ENCODE results near the gene METAP1D. TPM values are rescaled to one million over a fixed set of nuclear protein-coding genes. Genes with fewer than 3 reads are reported as not detected.

The METAP1D gene
- total and polyA plus RNA-seq, 2 donors (not counting 3 experiments of a cell fraction or from before 2014, with no cell fraction given): 4.2 to 8.1 TPM

GRCh38 chr2:172046080-172046678 is 46.4 kb downstream of the METAP1D start:
- intact Hi-C loops (cut with micrococcal nuclease) (no loop called here), dilution Hi-C loops (cut with MboI; ENCODE audit: extremely low pct_ligation_motif_present, low sequenced_read_pairs) (no loop called here)
- Histone ChIP-seq H3K9me3 (replicated peaks; ENCODE audit: control insufficient read depth, insufficient read depth, low read length) (no peaks in the 10 kb centered on the region), H3K4me1 (ENCODE audit: control insufficient read depth, extremely low read depth, insufficient read depth, low read length) (no peaks in the 10 kb centered on the region), H4K20me1 (replicated peaks; ENCODE audit: control insufficient read depth, extremely low read depth, insufficient read depth, low read length) (no peaks in the 10 kb centered on the region), H3K79me2 (ENCODE audit: control insufficient read depth, insufficient read depth, low read length) (no peaks in the 10 kb centered on the region), H3K27me3 (ENCODE audit: control insufficient read depth in 2 of 2, insufficient read depth in 2 of 2, low read length in 2 of 2) (no peaks in the 10 kb centered on the region), H3K9me1 (replicated peaks; ENCODE audit: control insufficient read depth, extremely low read depth, insufficient read depth, low read length) (no peaks in the 10 kb centered on the region), H3K4me3 (replicated peaks in 1 of 3; ENCODE audit: insufficient read depth in 1 of 3, low read depth in 1 of 3, low read length in 3 of 3) (no peak overlapping the region), H3K36me3 (ENCODE audit: control insufficient read depth in 2 of 2, extremely low read depth in 1 of 2, insufficient read depth in 2 of 2, low read length in 2 of 2) (no peaks in the 10 kb centered on the region), H2AFZ (ENCODE audit: low read depth, low read length) (no peak overlapping the region), H3K9ac (replicated peaks; ENCODE audit: extremely low read depth, insufficient read depth, low read length) (no peak overlapping the region), H3K27ac (ENCODE audit: insufficient read depth, low read depth, low read length) (no peak overlapping the region), H3K4me2 (ENCODE audit: insufficient read depth, low read length) (no peak overlapping the region)
- ChIA-PET CTCF (interaction anchor here (0.7 to 1.0 kb wide), 5 partner anchors 8 to 349 kb away, joined by 3 to 7 read pairs (median 3); no protein-coding TSS in a partner anchor), POLR2A (no interaction called here)
- TF ChIP-seq MYC (IDR thresholded peaks at IDR 0.05; ENCODE audit: low read depth, low read length) (no peak), EZH2 (IDR thresholded peaks at IDR 0.05; ENCODE audit: borderline replicate concordance, low read depth, low read length, severe bottlenecking) (no peak), MAX (IDR thresholded peaks at IDR 0.05; ENCODE audit: insufficient read depth, insufficient read length) (no peak), POLR2AphosphoS5 (IDR thresholded peaks at IDR 0.05; ENCODE audit: insufficient read depth, low read depth, low read length) (no peak), POLR2A (IDR thresholded peaks at IDR 0.05; ENCODE audit: low read depth, low read length) (no peak), JUN (IDR thresholded peaks at IDR 0.05; ENCODE audit: borderline replicate concordance, insufficient read depth, insufficient read length, low read depth) (no peak), GATA2 (IDR thresholded peaks at IDR 0.05; ENCODE audit: insufficient read depth, insufficient read length, low read depth, low read length) (no peak), CTCF (IDR thresholded peaks at IDR 0.05; ENCODE audit: extremely low read depth in 1 of 2, insufficient read depth in 1 of 2, low read depth in 1 of 2, low read length in 2 of 2) (no peak), FOS (IDR thresholded peaks at IDR 0.05; ENCODE audit: borderline replicate concordance, insufficient read depth, low read length) (no peak)
- DNase-seq (ENCODE audit: low read depth, low spot score) (no peak), FAIRE-seq (no peak)
- no TSS peak for BruUV-seq (replicated peaks)

All from endothelial cell of umbilical vein (primary cell).